H9 (cell line): Measurements from ENCODE around the gene GORASP1. TPM values are rescaled to one million over a fixed set of nuclear protein-coding genes. Genes with fewer than 3 reads are reported as not detected.

Experiments used
- DNase-seq: peaks from one replicate; pipeline ENCODE4 v3.0.0-alpha.2; 2017
- H2AFZ ChIP-seq: one replicate; pipeline ENCODE4 v1.6.1; 2013; ENCODE audit warnings: mild to moderate bottlenecking, low read length, control low read depth, moderate library complexity
- H2AK5ac ChIP-seq: 2 replicates; pipeline ENCODE4 v1.6.1; 2013; ENCODE audit warnings: low read length, control low read depth, mixed read lengths; ENCODE audit not compliant: insufficient read length
- H2BK120ac ChIP-seq: one replicate; pipeline ENCODE4 v1.6.1; 2013; ENCODE audit warnings: low read depth, mild to moderate bottlenecking, low read length, control low read depth, inconsistent platforms; ENCODE audit not compliant: poor library complexity, severe bottlenecking
- H2BK12ac ChIP-seq: 2 replicates; pipeline ENCODE4 v1.6.1; 2013; ENCODE audit warnings: low read length, control low read depth, mixed read lengths, low read depth; ENCODE audit not compliant: insufficient read length
- H2BK15ac ChIP-seq: 2 replicates; pipeline ENCODE4 v1.6.1; 2013; ENCODE audit warnings: low read depth, low read length, control low read depth
- H2BK20ac ChIP-seq: one replicate; pipeline ENCODE4 v1.6.1; 2013; ENCODE audit warnings: low read depth, mild to moderate bottlenecking, low read length, control low read depth, inconsistent platforms; ENCODE audit not compliant: poor library complexity, severe bottlenecking
- H2BK5ac ChIP-seq: 2 replicates; pipeline ENCODE4 v1.6.1; 2013; ENCODE audit warnings: low read length, control low read depth, mixed read lengths; ENCODE audit not compliant: insufficient read length
- H3K14ac ChIP-seq: 2 replicates; pipeline ENCODE4 v1.6.1; 2013; ENCODE audit warnings: low read length, control low read depth; ENCODE audit not compliant: insufficient read depth
- H3K18ac ChIP-seq: 2 replicates; pipeline ENCODE4 v1.6.1; 2013; ENCODE audit warnings: low read depth, mild to moderate bottlenecking, mixed read lengths, low read length, control low read depth; ENCODE audit not compliant: insufficient read length
- H3K23ac ChIP-seq: 2 replicates; pipeline ENCODE4 v1.6.1; 2013; ENCODE audit warnings: low read length, control low read depth, mixed read lengths, low read depth; ENCODE audit not compliant: insufficient read length
- H3K23me2 ChIP-seq: 2 replicates; pipeline ENCODE4 v1.6.1; 2013; ENCODE audit warnings: low read depth, mild to moderate bottlenecking, mixed read lengths, low read length, control low read depth; ENCODE audit not compliant: insufficient read length, poor library complexity, severe bottlenecking
- H3K27ac ChIP-seq: 2 replicates; pipeline ENCODE4 v1.5.1; 2013; ENCODE audit warnings: low read length, control low read depth, mixed read lengths, low read depth; ENCODE audit not compliant: insufficient read length
- H3K27me3 ChIP-seq: 2 replicates; pipeline ENCODE4 v1.6.1; 2013; ENCODE audit warnings: low read length, control low read depth, inconsistent platforms; ENCODE audit not compliant: insufficient read depth
- H3K4ac ChIP-seq: 2 replicates; pipeline ENCODE4 v1.6.1; 2013; ENCODE audit warnings: low read depth, mild to moderate bottlenecking, control low read depth, inconsistent platforms, low read length, moderate library complexity
- H3K4me1 ChIP-seq: 2 replicates; pipeline ENCODE4 v1.6.1; 2013; ENCODE audit warnings: low read length, control low read depth, inconsistent platforms; ENCODE audit not compliant: insufficient read depth
- H3K4me2 ChIP-seq: 2 replicates; pipeline ENCODE4 v1.6.1; 2013; ENCODE audit warnings: low read length, control low read depth, mixed read lengths; ENCODE audit not compliant: insufficient read length, insufficient read depth
- H3K56ac ChIP-seq: 2 replicates; pipeline ENCODE4 v1.6.1; 2013; ENCODE audit warnings: low read depth, mild to moderate bottlenecking, mixed read lengths, low read length, control low read depth; ENCODE audit not compliant: insufficient read length
- H3K79me1 ChIP-seq: 2 replicates; pipeline ENCODE4 v1.6.1; 2013; ENCODE audit warnings: low read depth, mild to moderate bottlenecking, moderate library complexity, low read length, control low read depth, inconsistent platforms; ENCODE audit not compliant: insufficient read depth, poor library complexity, severe bottlenecking
- H3K79me2 ChIP-seq: 2 replicates; pipeline ENCODE4 v1.6.1; 2013; ENCODE audit warnings: low read length, control low read depth, inconsistent platforms; ENCODE audit not compliant: insufficient read depth
- H3K9ac ChIP-seq: 2 replicates; pipeline ENCODE4 v1.6.1; 2013; ENCODE audit warnings: low read length, control low read depth, mixed read lengths; ENCODE audit not compliant: insufficient read length; ENCODE audit errors: extremely low read depth
- H3K9me3 ChIP-seq: one replicate; pipeline ENCODE4 v1.6.1; 2013; ENCODE audit warnings: low read depth, low read length, inconsistent platforms; ENCODE audit not compliant: control insufficient read depth
- H3T11ph ChIP-seq: one replicate; pipeline ENCODE4 v1.6.1; 2013; ENCODE audit warnings: mild to moderate bottlenecking, low read length, control low read depth, inconsistent platforms
- H4K20me1 ChIP-seq: one replicate; pipeline ENCODE4 v1.6.1; 2013; ENCODE audit not compliant: control insufficient read depth, insufficient read length, insufficient read depth
- H4K5ac ChIP-seq: 2 replicates; pipeline ENCODE4 v1.6.1; 2013; ENCODE audit warnings: low read depth, mild to moderate bottlenecking, mixed read lengths, low read length, control low read depth; ENCODE audit not compliant: insufficient read length
- H4K8ac ChIP-seq: replicated peaks from 2 replicates; pipeline ENCODE4 v1.6.1; 2013; ENCODE audit warnings: low read length, control low read depth, mixed read lengths, low read depth; ENCODE audit not compliant: insufficient read length
- H4K91ac ChIP-seq: 2 replicates; pipeline ENCODE4 v1.6.1; 2013; ENCODE audit warnings: low read depth, mild to moderate bottlenecking, moderate library complexity, mixed read lengths, low read length, control low read depth; ENCODE audit not compliant: insufficient read length
- H3K27ac Mint-ChIP-seq, 3 experiments: 2 replicates in 2 of 3; 3 replicates in 1 of 3; pipeline ENCODE4 v1.8.0; 2020 to 2021; ENCODE audit warnings: mixed read lengths in 3 of 3, mild to moderate bottlenecking in 1 of 3, moderate library complexity in 1 of 3
- H3K27me3 Mint-ChIP-seq: 2 replicates; pipeline ENCODE4 v1.8.0; 2021; ENCODE audit warnings: low read depth, mild to moderate bottlenecking, moderate library complexity, mixed read lengths
- H3K36me3 Mint-ChIP-seq, 3 experiments: 2 replicates in 2 of 3; 3 replicates in 1 of 3; pipeline ENCODE4 v1.8.0; 2020 to 2021; ENCODE audit warnings: low read depth in 3 of 3, mixed read lengths in 3 of 3; ENCODE audit not compliant: insufficient read depth in 1 of 3
- H3K4me1 Mint-ChIP-seq, 2 experiments: 2 replicates each; pipeline ENCODE4 v1.8.0; 2020; ENCODE audit warnings: mixed read lengths in 2 of 2
- H3K4me3 Mint-ChIP-seq, 2 experiments: 2 replicates in 1 of 2; 3 replicates in 1 of 2; pipeline ENCODE4 v1.8.0; 2020 to 2021; ENCODE audit warnings: mild to moderate bottlenecking in 2 of 2, mixed read lengths in 2 of 2, moderate library complexity in 1 of 2
- H3K9me3 Mint-ChIP-seq, 2 experiments: 2 replicates in 1 of 2; 3 replicates in 1 of 2; pipeline ENCODE4 v1.8.0; 2020; ENCODE audit warnings: mild to moderate bottlenecking in 2 of 2, mixed read lengths in 2 of 2, moderate library complexity in 1 of 2
- CTCF ChIP-seq: fragments of 200-600 bp; sonication (generic); conservative IDR thresholded peaks from 3 replicates; pipeline ENCODE4 v1.8.0; 2021; ENCODE audit warnings: antibody characterized with exemption, mild to moderate bottlenecking
- WGBS: extraction: QIAGEN DNeasy Blood & Tissue Kit; methylation state at CpG from one replicate; pipeline ENCODE4 v1.1.7; 2013; ENCODE audit warnings: missing lambda C conversion rate, low lambda C conversion rate, mixed read lengths; ENCODE audit not compliant: insufficient read length; ENCODE audit errors: extremely low coverage; 5-methylcytosine and 5-hydroxymethylcytosine counted together
- total RNA-seq: library from RNA; stranded (reverse); gene quantifications from 2 replicates; pipeline ENCODE4 v1.2.1, GENCODE V29; 2021

The GORASP1 gene
- total RNA-seq, 1 experiment from 2014 or later = 37.4 TPM

GRCh38 chr3:39104961-39105686, 2.3 kb downstream of the GORASP1 start:
- no peaks in the 10 kb centered on the region for H3K4me1 ChIP-seq
- no peak overlapping the region for H3K14ac ChIP-seq
- DNase-seq = no peak
- 0 out of 2 replicates have a peak, but pooled peaks cover 4% of the 10 kb centered on the region for H3K27me3 ChIP-seq
- H4K91ac ChIP-seq = no peak overlapping the region
- H4K20me1 ChIP-seq = no peaks in the 10 kb centered on the region
- no peak overlapping the region for H2BK120ac ChIP-seq
- no peak overlapping the region for H3K4me2 ChIP-seq
- no peaks in the 10 kb centered on the region for H3K79me1 ChIP-seq
- H2BK15ac ChIP-seq = no peak overlapping the region
- no peak for TF ChIP-seq CTCF
- no peak overlapping the region for H2BK5ac ChIP-seq
- H3K9me3 Mint-ChIP-seq = no peaks in the 10 kb centered on the region
- H2BK20ac ChIP-seq = no peak overlapping the region
- no peak overlapping the region; a peak in 2 of 7 replicates for H3K27ac Mint-ChIP-seq
- no peak overlapping the region for H2AK5ac ChIP-seq
- no peak overlapping the region for H3K18ac ChIP-seq
- no peak overlapping the region for H3T11ph ChIP-seq
- H2BK12ac ChIP-seq = no peak overlapping the region
- H4K8ac ChIP-seq = no peak overlapping the region
- no peak overlapping the region for H3K4ac ChIP-seq
- no peak overlapping the region for H3K4me3 Mint-ChIP-seq
- peaks cover 0 to 6% (median 0%) of the 10 kb centered on the region in 3 experiments; a peak in 3 of 7 replicates for H3K36me3 Mint-ChIP-seq
- no peak overlapping the region for H4K5ac ChIP-seq
- no peak overlapping the region for H3K27ac ChIP-seq
- H3K23ac ChIP-seq = no peak overlapping the region
- H3K23me2 ChIP-seq = peaks cover 15% of the 10 kb centered on the region
- no peaks in the 10 kb centered on the region; the same call in 1 of the 2 replicates for H3K79me2 ChIP-seq
- WGBS = no CpG with 5 or more reads among the region's 7 CpGs
- no peak overlapping the region for H3K56ac ChIP-seq
- peaks cover 24% of the 10 kb centered on the region for H3K27me3 Mint-ChIP-seq
- peaks cover 20 to 21% of the 10 kb centered on the region in 2 experiments for H3K4me1 Mint-ChIP-seq
- no peak overlapping the region for H3K9ac ChIP-seq
- H3K9me3 ChIP-seq = no peaks in the 10 kb centered on the region
- no peak overlapping the region for H2AFZ ChIP-seq
